Suprapubic skin (tissue), 4 donors: ENCODE data around the gene BUD23. TPM values are rescaled to one million over a fixed set of nuclear protein-coding genes. Genes with fewer than 3 reads are reported as not detected.
"Not testable (repeated sequence)": the region's sequence is repeated elsewhere in the genome, so short reads cannot be mapped to it uniquely, and the experiment has no call there.

Experiments used
- DNase-seq, 2 donors: peaks; one replicate each; pipeline ENCODE4 v3.0.0-alpha.2; 2019; ENCODE audit warnings: low spot score in 2 of 2
- H3K27ac ChIP-seq: fragments of 200-600 bp; sonication (generic); one replicate; pipeline ENCODE4 v1.5.1; 2019
- H3K27me3 ChIP-seq: fragments of 200-600 bp; sonication (generic); one replicate; pipeline ENCODE4 v1.5.1; 2019
- H3K36me3 ChIP-seq: fragments of 200-600 bp; sonication (generic); one replicate; pipeline ENCODE4 v1.5.1; 2019
- H3K4me1 ChIP-seq: fragments of 200-600 bp; sonication (generic); one replicate; pipeline ENCODE4 v1.5.1; 2019
- H3K4me3 ChIP-seq: fragments of 200-600 bp; sonication (generic); one replicate; pipeline ENCODE4 v1.5.1; 2019; ENCODE audit warnings: mild to moderate bottlenecking
- H3K9me3 ChIP-seq: fragments of 200-600 bp; sonication (generic); one replicate; pipeline ENCODE4 v1.5.1; 2019
- CTCF ChIP-seq, 2 donors: fragments of 200-600 bp in 1 of 2; fragments of 450-650 bp in 1 of 2; sonication (generic) in 1 of 2; IDR thresholded peaks; one replicate each; pipeline ENCODE4 v1.5.1; 2016 to 2019; ENCODE audit warnings: antibody characterized with exemption in 2 of 2, mild to moderate bottlenecking in 1 of 2, moderate library complexity in 1 of 2
- EP300 ChIP-seq: sonication (generic); formaldehyde crosslinking; IDR thresholded peaks from one replicate; pipeline ENCODE4 v1.6.1; 2017; ENCODE audit warnings: antibody characterized with exemption
- POLR2A ChIP-seq, 2 donors: fragments of 450-650 bp; IDR thresholded peaks; one replicate each; pipeline ENCODE4 v1.6.1; 2017; ENCODE audit warnings: antibody characterized with exemption in 2 of 2, mild to moderate bottlenecking in 2 of 2, moderate library complexity in 2 of 2
- POLR2AphosphoS5 ChIP-seq, 3 donors: sonication (generic); formaldehyde crosslinking; IDR thresholded peaks; one replicate each; pipeline ENCODE4 v1.6.1; 2017; ENCODE audit warnings: antibody characterized with exemption in 3 of 3
- WGBS: methylation state at CpG from one replicate; pipeline ENCODE4 v1.1.5; 2018; 5-methylcytosine and 5-hydroxymethylcytosine counted together
- total RNA-seq, 4 donors: library from RNA; depleted of rRNA; stranded (reverse); fragments of >200 nt; gene quantifications; one replicate each; pipeline ENCODE4 v1.1.0, GENCODE V29; 2016

The BUD23 gene
- total RNA-seq, 4 donors from 2014 or later, result 48.1 to 65.8 (median 53.8) TPM

GRCh38 chr7:73717025-73717807 lies 33.8 kb downstream of the BUD23 start:
- no peak for DNase-seq

GRCh38 chr7:73717991-73718405 lies 34.6 kb downstream of the BUD23 start:
- 65% methylated on average over 10 of the region's 10 CpGs for WGBS
- H3K9me3 ChIP-seq, result no peaks in the 10 kb centered on the region
- no peak overlapping the region for H3K27ac ChIP-seq
- peak overlapping the region; percentile 88 for H3K4me3 ChIP-seq
- DNase-seq, result no peak
- TF ChIP-seq POLR2AphosphoS5 (IDR thresholded peaks at IDR 0.05) (no peak), CTCF (IDR thresholded peaks at IDR 0.05) (no peak), POLR2A (IDR thresholded peaks at IDR 0.05) (no peak), EP300 (no peak)
- H3K36me3 ChIP-seq, result no peaks in the 10 kb centered on the region
- peaks cover 31% of the 10 kb centered on the region for H3K4me1 ChIP-seq
- H3K27me3 ChIP-seq, result no peaks in the 10 kb centered on the region

More at GRCh38 chr7:73717025-73717807, 33.8 kb downstream of the BUD23 start:
- TF ChIP-seq POLR2AphosphoS5 (IDR thresholded peaks at IDR 0.05) (no peak), CTCF (IDR thresholded peaks at IDR 0.05) (no peak), EP300 (no peak), POLR2A (IDR thresholded peaks at IDR 0.05) (no peak)
- Histone ChIP-seq H3K9me3 (no peaks in the 10 kb centered on the region), H3K27me3 (no peaks in the 10 kb centered on the region), H3K36me3 (no peaks in the 10 kb centered on the region), H3K4me1 (peaks cover 31% of the 10 kb centered on the region), H3K4me3 (no peak overlapping the region), H3K27ac (no peak overlapping the region)
- WGBS, result 66% methylated on average over 12 of the region's 13 CpGs

- TF ChIP-seq POLR2A (IDR thresholded peaks at IDR 0.05), result no peak
- no peak for TF ChIP-seq EP300
- TF ChIP-seq POLR2AphosphoS5 (IDR thresholded peaks at IDR 0.05), result no peak
- no peak for TF ChIP-seq CTCF (IDR thresholded peaks at IDR 0.05)
- Histone ChIP-seq H3K27me3 (no peaks in the 10 kb centered on the region), H3K4me1 (peaks cover 31% of the 10 kb centered on the region), H3K27ac (no peak overlapping the region), H3K9me3 (no peaks in the 10 kb centered on the region), H3K36me3 (no peaks in the 10 kb centered on the region), H3K4me3 (peak overlapping the region; percentile 88)
- 55% methylated on average over 7 of the region's 9 CpGs for WGBS
- no peak for DNase-seq
Measured at GRCh38 chr7:73718438-73718881, 35.1 kb downstream of the BUD23 start.

- Histone ChIP-seq H3K9me3 (no peaks in the 10 kb centered on the region), H3K4me1 (peaks cover 31% of the 10 kb centered on the region), H3K27me3 (no peaks in the 10 kb centered on the region), H3K36me3 (no peaks in the 10 kb centered on the region), H3K4me3 (peak within 1 kb of the TSS; percentile 88), H3K27ac (no peak within 1 kb of the TSS)
- WGBS, result under 1% methylated on average over 51 of the region's 96 CpGs
- no peak for TF ChIP-seq POLR2A (IDR thresholded peaks at IDR 0.05)
- no peak for TF ChIP-seq EP300
- TF ChIP-seq POLR2AphosphoS5 (IDR thresholded peaks at IDR 0.05), result no peak
- no peak for TF ChIP-seq CTCF (IDR thresholded peaks at IDR 0.05)
- DNase-seq, result no peak
Measured at GRCh38 chr7:73718905-73719805, 35.8 kb downstream of the BUD23 start, which contains the start of gene STX1A. Gene STX1A, minus strand, starts transcription at chr7:73719669. Its CDS starts 38 bp downstream, at chr7:73719631.

- H3K4me1 ChIP-seq, result peaks cover 31% of the 10 kb centered on the region
- TF ChIP-seq CTCF (IDR thresholded peaks at IDR 0.05), result no peak
- H3K27me3 ChIP-seq, result no peaks in the 10 kb centered on the region
- peak overlapping the region; percentile 88 for H3K4me3 ChIP-seq
- H3K27ac ChIP-seq, result no peak overlapping the region
- no peaks in the 10 kb centered on the region for H3K36me3 ChIP-seq
- no peaks in the 10 kb centered on the region for H3K9me3 ChIP-seq
- no peak for DNase-seq
- 9% methylated on average over 14 of the region's 16 CpGs for WGBS
Measured at GRCh38 chr7:73719806-73720169, 36.4 kb downstream of the BUD23 start.

DNA sequence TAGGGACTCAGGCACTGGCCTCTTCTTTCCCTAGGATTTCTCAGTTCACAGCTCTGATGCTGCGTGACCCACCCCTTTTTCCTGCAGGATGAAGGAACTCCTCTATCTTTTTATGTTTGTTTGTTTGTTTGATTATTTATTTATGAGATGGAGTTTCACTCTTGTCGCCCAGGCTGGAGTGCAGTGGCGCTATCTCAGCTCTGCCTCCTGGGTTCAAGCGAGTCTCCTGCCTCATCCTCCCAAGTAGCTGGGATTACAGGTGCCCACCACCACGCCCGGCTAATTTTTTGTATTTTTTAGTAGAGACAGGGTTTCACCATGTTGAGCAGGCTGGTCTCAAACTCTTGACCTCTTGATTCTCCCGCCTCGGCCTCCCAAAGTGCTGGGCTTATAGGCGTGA lies 37.0 kb downstream of the BUD23 start:
- not testable (repeated sequence) for H3K4me3 ChIP-seq, H3K9me3 ChIP-seq, DNase-seq, H3K36me3 ChIP-seq, H3K27ac ChIP-seq, H3K27me3 ChIP-seq
- peaks cover 31% of the 10 kb centered on the region for H3K4me1 ChIP-seq
- 96% methylated on average over 9 of the region's 9 CpGs for WGBS
